ENCODE measurements around the gene SMG6. TPM values are rescaled to one million over a fixed set of nuclear protein-coding genes. Genes with fewer than 3 reads are reported as not detected.
A peak's percentile ranks its signal among the peaks of the same experiment; 100 is the strongest.

The SMG6 gene
- total RNA-seq, 3 donors from 2014 or later, result 24.9 to 29.3 (median 29.0) TPM

DNA sequence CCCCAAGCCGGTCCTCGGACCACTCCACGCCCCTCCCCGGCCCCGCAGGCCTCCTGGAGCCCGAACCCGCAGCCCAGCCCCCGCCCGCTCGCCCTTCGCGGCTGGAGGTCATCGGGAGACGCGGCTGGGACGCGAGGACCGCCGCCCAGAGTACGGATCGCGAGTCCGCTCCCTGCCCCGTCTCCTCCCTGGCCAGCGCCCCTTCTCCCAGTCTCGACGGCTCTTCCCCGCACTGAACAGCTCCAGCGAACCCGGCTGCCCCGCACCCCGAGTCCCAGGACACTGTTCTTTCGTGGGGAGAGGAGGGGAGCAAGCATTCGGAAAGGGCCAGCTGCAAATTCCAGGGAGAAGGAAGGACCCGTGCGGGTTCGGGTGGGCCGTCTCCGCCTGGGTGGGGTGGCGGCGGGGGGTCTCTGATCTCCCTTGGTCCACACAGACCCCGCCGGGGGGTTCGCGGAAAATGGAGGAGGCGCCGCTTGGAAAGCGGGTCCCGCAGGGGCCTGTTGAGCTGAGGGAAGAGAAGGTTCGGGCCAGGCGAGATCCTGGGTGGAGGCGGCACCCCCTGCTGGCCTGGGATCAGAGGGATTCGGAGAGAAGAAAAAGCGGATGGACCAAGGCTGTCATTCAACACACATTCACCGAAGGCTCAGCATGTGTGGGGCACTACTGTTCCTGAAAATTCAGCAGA is 277.8 kb downstream of the SMG6 start:
- DNase-seq (ENCODE audit: low spot score in 2 of 2), result peak; percentile 52 to 85
- Histone ChIP-seq H3K36me3 (no peaks in the 10 kb centered on the region), H3K27ac (peak overlapping the region in 1 of 2 donors; percentile 62), H3K27me3 (peaks cover 0 to 3% of the 10 kb centered on the region in 2 donors), H3K4me1 (peaks cover 0 to 2% of the 10 kb centered on the region in 2 donors), H3K9me3 (no peaks in the 10 kb centered on the region), H3K4me3 (peak overlapping the region; percentile 56 to 75 (median 65))
- intact Hi-C loops (cut with DNase I; ENCODE audit: low total_unique reads), result loop anchor here (10.0 kb wide), 1 partner anchor 111 kb away; no protein-coding TSS in a partner anchor
- TF ChIP-seq, protein P1, sequence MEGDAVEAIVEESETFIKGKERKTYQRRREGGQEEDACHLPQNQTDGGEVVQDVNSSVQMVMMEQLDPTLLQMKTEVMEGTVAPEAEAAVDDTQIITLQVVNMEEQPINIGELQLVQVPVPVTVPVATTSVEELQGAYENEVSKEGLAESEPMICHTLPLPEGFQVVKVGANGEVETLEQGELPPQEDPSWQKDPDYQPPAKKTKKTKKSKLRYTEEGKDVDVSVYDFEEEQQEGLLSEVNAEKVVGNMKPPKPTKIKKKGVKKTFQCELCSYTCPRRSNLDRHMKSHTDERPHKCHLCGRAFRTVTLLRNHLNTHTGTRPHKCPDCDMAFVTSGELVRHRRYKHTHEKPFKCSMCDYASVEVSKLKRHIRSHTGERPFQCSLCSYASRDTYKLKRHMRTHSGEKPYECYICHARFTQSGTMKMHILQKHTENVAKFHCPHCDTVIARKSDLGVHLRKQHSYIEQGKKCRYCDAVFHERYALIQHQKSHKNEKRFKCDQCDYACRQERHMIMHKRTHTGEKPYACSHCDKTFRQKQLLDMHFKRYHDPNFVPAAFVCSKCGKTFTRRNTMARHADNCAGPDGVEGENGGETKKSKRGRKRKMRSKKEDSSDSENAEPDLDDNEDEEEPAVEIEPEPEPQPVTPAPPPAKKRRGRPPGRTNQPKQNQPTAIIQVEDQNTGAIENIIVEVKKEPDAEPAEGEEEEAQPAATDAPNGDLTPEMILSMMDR (IDR thresholded peaks at IDR 0.05), result peak; percentile 54 to 79 (median 58)
- TF ChIP-seq POLR2AphosphoS5 (IDR thresholded peaks at IDR 0.05) (peak in 1 of 3 donors; percentile 17), POLR2A (IDR thresholded peaks at IDR 0.05) (no peak)

DNA sequence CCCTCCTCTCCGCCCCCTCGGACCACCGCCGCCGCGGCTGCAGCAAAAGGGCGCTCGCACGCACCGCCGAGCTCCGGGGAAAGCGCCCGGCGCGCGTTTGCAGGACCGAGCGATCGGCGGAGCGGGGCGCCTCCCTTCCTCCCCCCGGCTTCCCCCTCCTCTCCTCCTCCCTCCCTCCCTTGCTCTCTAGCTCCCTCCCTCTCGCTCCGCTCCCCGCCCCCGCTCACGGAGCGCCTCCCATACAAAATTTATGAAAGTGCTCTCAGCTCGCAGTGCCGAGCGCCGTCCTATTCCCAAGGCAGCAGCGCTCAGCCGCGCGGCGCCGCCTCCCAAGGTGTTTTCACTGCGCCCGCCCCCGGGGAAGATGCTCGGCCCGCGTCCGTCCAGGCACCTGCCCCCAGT is 278.4 kb downstream of the SMG6 start, which contains the start of gene RTN4RL1:
Gene RTN4RL1, minus strand, starts transcription at position 115 of the 402 bp plus-strand sequence. CDS start 469 bp downstream, outside the sequence.
- TF ChIP-seq POLR2A (IDR thresholded peaks at IDR 0.05) (no peak), POLR2AphosphoS5 (IDR thresholded peaks at IDR 0.05) (no peak)
- TF ChIP-seq, protein P1 (IDR thresholded peaks at IDR 0.05), result no peak
- H3K4me1 ChIP-seq, result no peaks in the 10 kb centered on the region
- H3K27ac ChIP-seq, result peak within 1 kb of the TSS; percentile 60 to 85
- H3K9me3 ChIP-seq, result no peaks in the 10 kb centered on the region
- no peaks in the 10 kb centered on the region for H3K36me3 ChIP-seq
- intact Hi-C loops (cut with DNase I; ENCODE audit: low total_unique reads), result loop anchor here (10.0 kb wide), 1 partner anchor 110 kb away; no protein-coding TSS in a partner anchor
- DNase-seq (ENCODE audit: low spot score in 2 of 2), result peak; percentile 72 to 86
- peak within 1 kb of the TSS; percentile 56 to 75 (median 65) for H3K4me3 ChIP-seq
- peaks cover 0 to 3% of the 10 kb centered on the region in 2 donors for H3K27me3 ChIP-seq

DNA sequence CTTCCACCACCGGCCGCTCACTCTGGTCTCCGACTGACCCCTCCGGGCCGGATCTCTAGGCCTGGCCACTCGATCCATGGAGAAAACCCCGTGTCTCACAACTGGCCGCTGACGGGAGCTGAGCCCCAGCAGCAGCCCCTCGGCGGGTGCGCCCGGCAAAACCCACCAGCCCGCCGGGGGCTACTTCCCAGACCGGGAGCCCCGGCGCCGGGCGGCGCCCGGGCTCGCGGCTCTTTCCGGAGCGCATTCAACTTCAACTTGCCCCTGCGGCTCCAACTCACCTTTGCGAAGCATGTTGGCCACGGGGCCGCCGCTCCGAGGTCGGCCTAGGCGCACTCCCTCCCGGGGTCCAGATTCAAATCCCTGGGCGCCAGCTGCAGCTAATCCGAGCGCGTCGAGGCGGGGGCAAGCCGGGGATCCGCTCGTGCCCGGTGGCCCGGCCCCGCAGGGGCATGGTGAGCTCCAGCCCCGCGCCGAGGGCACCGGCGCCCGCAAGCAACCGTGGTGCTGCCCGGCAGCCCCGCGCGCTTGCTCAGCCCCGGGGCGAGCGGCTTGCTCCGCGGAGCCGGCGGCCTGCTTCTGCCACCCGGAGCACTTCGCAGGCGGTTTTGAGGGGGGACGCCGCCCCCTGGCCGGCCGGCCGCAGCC is 278.9 kb downstream of the SMG6 start:
- TF ChIP-seq POLR2A (IDR thresholded peaks at IDR 0.05) (no peak), POLR2AphosphoS5 (IDR thresholded peaks at IDR 0.05) (no peak)
- TF ChIP-seq, protein P1 (IDR thresholded peaks at IDR 0.05), result no peak
- no peaks in the 10 kb centered on the region for H3K4me1 ChIP-seq
- intact Hi-C loops (cut with DNase I; ENCODE audit: low total_unique reads), result loop anchor here (10.0 kb wide), 1 partner anchor 110 kb away; no protein-coding TSS in a partner anchor
- peak overlapping the region; percentile 56 to 75 (median 65) for H3K4me3 ChIP-seq
- peaks cover 0 to 3% of the 10 kb centered on the region in 2 donors for H3K27me3 ChIP-seq
- H3K9me3 ChIP-seq, result no peaks in the 10 kb centered on the region
- DNase-seq (ENCODE audit: low spot score in 2 of 2), result no peak
- no peaks in the 10 kb centered on the region for H3K36me3 ChIP-seq
- H3K27ac ChIP-seq, result no peak overlapping the region

DNA sequence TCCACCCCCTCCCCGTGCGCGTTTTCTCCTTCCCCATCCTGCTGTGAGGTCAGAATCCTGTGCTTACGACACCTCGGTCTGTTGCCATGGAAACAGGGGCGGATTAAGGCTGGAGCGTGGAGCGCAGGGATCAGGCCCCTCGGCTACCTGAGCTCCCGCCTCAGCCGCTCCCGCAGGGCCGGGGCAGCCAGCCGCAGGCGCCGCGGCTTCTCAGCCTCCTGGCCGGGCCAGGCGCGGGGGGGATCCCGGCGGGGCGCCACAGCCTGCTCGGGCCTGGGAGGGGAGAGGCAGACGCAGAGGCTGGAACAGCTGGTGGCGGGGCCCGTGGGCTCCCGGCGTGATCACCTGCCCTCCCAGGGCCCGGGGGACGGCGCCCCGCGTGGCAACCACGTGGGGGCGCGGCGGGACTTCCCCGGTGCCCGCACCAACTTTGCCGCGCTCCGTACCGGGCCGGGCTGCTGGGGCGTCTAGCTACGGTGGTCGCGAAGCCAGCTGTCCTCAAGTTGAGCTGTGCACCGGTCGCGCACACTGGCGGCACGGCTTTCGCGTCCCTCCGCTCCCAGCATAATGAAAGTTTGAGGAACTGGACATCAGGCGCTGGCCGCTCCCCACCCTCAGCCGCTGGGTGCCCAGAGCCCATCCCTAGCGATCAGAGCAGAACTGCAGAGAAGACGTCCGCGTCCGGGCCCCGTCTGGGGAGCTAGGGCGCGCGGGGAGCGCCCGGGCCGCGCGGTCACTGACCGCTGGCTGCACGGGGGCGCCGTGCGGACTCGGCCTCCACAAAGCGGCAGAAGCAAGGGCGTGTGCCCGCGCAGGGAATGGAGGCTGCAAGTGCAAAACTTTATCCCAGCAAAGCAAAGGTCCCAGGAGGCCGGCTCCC is 279.7 kb downstream of the SMG6 start:
- Histone ChIP-seq H3K4me3 (peak overlapping the region; percentile 56 to 75 (median 65)), H3K27ac (peak overlapping the region; percentile 60 to 85), H3K4me1 (no peaks in the 10 kb centered on the region), H3K9me3 (no peaks in the 10 kb centered on the region), H3K36me3 (no peaks in the 10 kb centered on the region), H3K27me3 (peaks cover 0 to 2% of the 10 kb centered on the region in 2 donors)
- intact Hi-C loops (cut with DNase I; ENCODE audit: low total_unique reads), result loop anchor here (10.0 kb wide), 1 partner anchor 109 kb away; no protein-coding TSS in a partner anchor
- peak; percentile 52 to 72 for DNase-seq (ENCODE audit: low spot score in 2 of 2)
- TF ChIP-seq, protein P1 (IDR thresholded peaks at IDR 0.05), result no peak
- TF ChIP-seq POLR2AphosphoS5 (IDR thresholded peaks at IDR 0.05) (no peak), POLR2A (IDR thresholded peaks at IDR 0.05) (no peak)
